H1 (cell line): Measurements from ENCODE around the gene NOBOX. TPM values are rescaled to one million over a fixed set of nuclear protein-coding genes. Genes with fewer than 3 reads are reported as not detected.

Source experiments
- CTCF ChIA-PET: fragments of 300-600 bp; sonication (Branson Sonifier 250); formaldehyde crosslinking; loops from one replicate; lab custom pipeline; 2021; ENCODE audit not compliant: partially characterized antibody; lab: Charles Lee
- POLR2A ChIA-PET: fragments of 300-600 bp; sonication (Branson Sonifier 250); formaldehyde crosslinking; loops from one replicate; lab custom pipeline; 2021; ENCODE audit warnings: inconsistent platforms; ENCODE audit not compliant: partially characterized antibody; lab: Charles Lee
- DNase-seq, 2 experiments: peaks; one replicate each; pipeline versions ENCODE4 v3.0.0 to v3.0.0-alpha.2; 2010 to 2022; ENCODE audit warnings: low spot score in 2 of 2, low read depth in 1 of 2, mixed read lengths in 1 of 2
- FAIRE-seq: peaks from 2 replicates; lab custom pipeline; 2011; peaks lifted over from hg19 to GRCh38; lab: Jason Lieb, UNC
- H2AFZ ChIP-seq: 2 replicates; pipeline ENCODE4 v1.8.1; 2012; ENCODE audit warnings: low read length, inconsistent platforms
- H2AK5ac ChIP-seq: 2 replicates; pipeline ENCODE4 v1.6.1; 2013; ENCODE audit warnings: low read depth, low read length
- H2BK120ac ChIP-seq: replicated peaks from 2 replicates; pipeline ENCODE3; 2013; ENCODE audit warnings: low read depth, low read length, inconsistent platforms
- H2BK12ac ChIP-seq: 2 replicates; pipeline ENCODE4 v1.6.1; 2013; ENCODE audit warnings: low read depth, low read length
- H2BK15ac ChIP-seq: 2 replicates; pipeline ENCODE4 v1.6.1; 2013; ENCODE audit warnings: low read length
- H2BK20ac ChIP-seq: 2 replicates; pipeline ENCODE4 v1.6.1; 2013; ENCODE audit warnings: low read length
- H2BK5ac ChIP-seq: 2 replicates; pipeline ENCODE4 v1.6.1; 2013; ENCODE audit warnings: low read depth, low read length
- H3K14ac ChIP-seq: 2 replicates; pipeline ENCODE4 v1.6.1; 2013; ENCODE audit warnings: inconsistent platforms; ENCODE audit not compliant: insufficient read length
- H3K18ac ChIP-seq: 2 replicates; pipeline ENCODE4 v1.6.1; 2013; ENCODE audit warnings: low read length; ENCODE audit errors: extremely low read depth
- H3K23ac ChIP-seq: 2 replicates; pipeline ENCODE4 v1.6.1; 2013; ENCODE audit warnings: inconsistent platforms; ENCODE audit not compliant: insufficient read length
- H3K23me2 ChIP-seq: 2 replicates; pipeline ENCODE4 v1.6.1; 2013; ENCODE audit warnings: low read depth, low read length
- H3K27ac ChIP-seq: 2 replicates; pipeline ENCODE4 v1.6.1; 2011; ENCODE audit warnings: low read depth, low read length, inconsistent platforms
- H3K27me3 ChIP-seq, 4 experiments: replicated peaks in 1 of 4; 1 replicate in 1 of 4; 2 replicates in 3 of 4; pipeline versions ENCODE4 v1.6.1 to v1.8.1; 2011 to 2013; ENCODE audit warnings: low read length in 3 of 4, mild to moderate bottlenecking in 3 of 4, inconsistent platforms in 2 of 4, mixed read lengths in 2 of 4, moderate library complexity in 1 of 4; ENCODE audit not compliant: control insufficient read depth in 3 of 4, insufficient read depth in 3 of 4; ENCODE audit errors: extremely low read depth in 1 of 4
- H3K36me3 ChIP-seq, 4 experiments: 2 replicates each; pipeline versions ENCODE4 v1.6.1 to v1.8.1; 2011 to 2013; ENCODE audit warnings: mild to moderate bottlenecking in 4 of 4, low read length in 3 of 4, moderate library complexity in 2 of 4, control low read depth in 1 of 4, inconsistent platforms in 1 of 4; ENCODE audit not compliant: insufficient read depth in 4 of 4, control insufficient read depth in 2 of 4
- H3K4ac ChIP-seq: replicated peaks from 2 replicates; pipeline ENCODE3; 2013; ENCODE audit warnings: low read length, low read depth, mixed read lengths, inconsistent platforms; ENCODE audit not compliant: insufficient read length
- H3K4me1 ChIP-seq, 4 experiments: replicated peaks in 1 of 4; 1 replicate in 1 of 4; 2 replicates in 3 of 4; pipeline versions ENCODE4 v1.6.1 to v1.8.1; 2011 to 2013; ENCODE audit warnings: low read length in 3 of 4, inconsistent platforms in 2 of 4, mixed read lengths in 1 of 4; ENCODE audit not compliant: insufficient read depth in 4 of 4, control insufficient read depth in 3 of 4
- H3K4me2 ChIP-seq, 2 experiments: 2 replicates each; pipeline versions ENCODE4 v1.6.1 to v1.8.1; 2011 to 2013; ENCODE audit warnings: low read depth in 2 of 2, low read length in 2 of 2, control low read depth in 1 of 2, inconsistent platforms in 1 of 2, mild to moderate bottlenecking in 1 of 2; ENCODE audit not compliant: insufficient read depth in 1 of 2
- H3K4me3 ChIP-seq, 4 experiments: fragments of 200-600, 300-600 bp in 1 of 4; sonication (generic), shearing (Covaris generic), sonication (Bioruptor Twin) in 1 of 4; 2 replicates each; pipeline versions ENCODE4 v1.5.1 to v1.8.1; 2011 to 2016; ENCODE audit warnings: low read length in 4 of 4, low read depth in 3 of 4, control low read depth in 2 of 4, inconsistent platforms in 2 of 4, mild to moderate bottlenecking in 2 of 4, mixed read lengths in 1 of 4, moderate library complexity in 1 of 4; ENCODE audit not compliant: insufficient read depth in 2 of 4; ENCODE audit errors: extremely low read depth in 1 of 4
- H3K56ac ChIP-seq: replicated peaks from 2 replicates; pipeline ENCODE3; 2013; ENCODE audit warnings: low read depth, mild to moderate bottlenecking, mixed read lengths, low read length, inconsistent platforms; ENCODE audit not compliant: insufficient read length
- H3K79me1 ChIP-seq: 2 replicates; pipeline ENCODE4 v1.6.1; 2013; ENCODE audit warnings: low read depth, low read length, control low read depth
- H3K79me2 ChIP-seq, 2 experiments: 2 replicates each; pipeline versions ENCODE4 v1.6.1 to v1.8.1; 2012 to 2013; ENCODE audit warnings: low read length in 2 of 2, mild to moderate bottlenecking in 2 of 2, inconsistent platforms in 1 of 2; ENCODE audit not compliant: insufficient read depth in 2 of 2, control insufficient read depth in 1 of 2
- H3K9ac ChIP-seq, 4 experiments: replicated peaks in 1 of 4; 1 replicate in 1 of 4; 2 replicates in 3 of 4; pipeline versions ENCODE4 v1.6.1 to v1.8.1; 2011 to 2013; ENCODE audit warnings: low read depth in 3 of 4, low read length in 3 of 4, control low read depth in 2 of 4, mild to moderate bottlenecking in 2 of 4, moderate library complexity in 2 of 4, inconsistent platforms in 1 of 4; ENCODE audit errors: extremely low read depth in 1 of 4
- H3K9me3 ChIP-seq, 2 experiments: 2 replicates each; pipeline versions ENCODE4 v1.6.1 to v1.8.1; 2012 to 2013; ENCODE audit warnings: mild to moderate bottlenecking in 2 of 2, moderate library complexity in 2 of 2, control low read depth in 1 of 2, inconsistent platforms in 1 of 2, low read depth in 1 of 2, low read length in 1 of 2, mixed read lengths in 1 of 2; ENCODE audit not compliant: insufficient read depth in 2 of 2
- H4K20me1 ChIP-seq, 2 experiments: replicated peaks in 1 of 2; 2 replicates each; pipeline versions ENCODE3 to v1.8.1; 2011 to 2013; ENCODE audit warnings: inconsistent platforms in 2 of 2, low read length in 2 of 2, mild to moderate bottlenecking in 1 of 2; ENCODE audit not compliant: insufficient read depth in 2 of 2, control insufficient read depth in 1 of 2
- H4K5ac ChIP-seq: 2 replicates; pipeline ENCODE4 v1.6.1; 2013; ENCODE audit warnings: low read length, low read depth, mixed read lengths, inconsistent platforms; ENCODE audit not compliant: insufficient read length
- H4K8ac ChIP-seq: 2 replicates; pipeline ENCODE4 v1.8.0; 2013; ENCODE audit warnings: mild to moderate bottlenecking, moderate library complexity, low read length, inconsistent platforms; ENCODE audit not compliant: insufficient read depth; ENCODE audit errors: extremely low read depth
- H4K91ac ChIP-seq: replicated peaks from 2 replicates; pipeline ENCODE3; 2013; ENCODE audit warnings: low read length, mixed read lengths, inconsistent platforms; ENCODE audit not compliant: insufficient read length
- BACH1 ChIP-seq: IDR thresholded peaks from 2 replicates; pipeline ENCODE4 v1.6.1; 2012; ENCODE audit warnings: low read length, improper control_type of control experiment
- CBX5 ChIP-seq: fragments of 300-800, 300-1000 bp; sonication (generic); IDR thresholded peaks from 2 replicates; pipeline ENCODE4 v1.7.1; 2016; ENCODE audit warnings: antibody characterized with exemption, low read length, low read depth
- CREB1 ChIP-seq: IDR thresholded peaks from 2 replicates; pipeline ENCODE4 v1.6.1; 2012; ENCODE audit warnings: inconsistent platforms
- EGR1 ChIP-seq: IDR thresholded peaks from 2 replicates; pipeline ENCODE4 v1.6.1; 2011; ENCODE audit warnings: low read depth, low read length, borderline replicate concordance
- JUND ChIP-seq: IDR thresholded peaks from 2 replicates; pipeline ENCODE4 v1.6.1; 2011; ENCODE audit warnings: mild to moderate bottlenecking, improper control_type of control experiment, low read length
- KDM1A ChIP-seq: fragments of 200-600, 300-600 bp; sonication (generic); IDR thresholded peaks from 2 replicates; pipeline ENCODE4 v1.7.1; 2016; ENCODE audit warnings: mild to moderate bottlenecking, low read length, borderline replicate concordance
- POLR2A ChIP-seq, 2 experiments: IDR thresholded peaks; 1 replicate in 1 of 2; 2 replicates in 1 of 2; pipeline ENCODE4 v1.6.1; 2011; ENCODE audit warnings: low read depth in 2 of 2, low read length in 2 of 2, mild to moderate bottlenecking in 2 of 2; ENCODE audit errors: control extremely low read depth in 1 of 2
- POU5F1 ChIP-seq: IDR thresholded peaks from 2 replicates; pipeline ENCODE4 v1.6.1; 2011; ENCODE audit warnings: low read depth, mild to moderate bottlenecking, low read length, moderate library complexity
- SIX5 ChIP-seq: IDR thresholded peaks from 2 replicates; pipeline ENCODE4 v1.6.1; 2011; ENCODE audit warnings: mild to moderate bottlenecking, low read depth, low read length
- SP2 ChIP-seq: IDR thresholded peaks from 2 replicates; pipeline ENCODE4 v1.6.1; 2012; ENCODE audit warnings: mild to moderate bottlenecking, low read length, inconsistent platforms
- SUZ12 ChIP-seq: fragments of 200-600 bp; sonication (generic); IDR thresholded peaks from 2 replicates; pipeline ENCODE4 v1.6.1; 2012; ENCODE audit warnings: mild to moderate bottlenecking, inconsistent platforms, low read length, moderate library complexity, mixed read lengths
- TBP ChIP-seq: IDR thresholded peaks from 2 replicates; pipeline ENCODE4 v1.6.1; 2011; ENCODE audit warnings: low read depth, low read length, improper control_type of control experiment
- TEAD4 ChIP-seq: IDR thresholded peaks from 2 replicates; pipeline ENCODE4 v1.6.1; 2012; ENCODE audit warnings: low read depth, low read length, inconsistent platforms, mixed read lengths
- YY1 ChIP-seq: IDR thresholded peaks from 2 replicates; pipeline ENCODE4 v1.6.1; 2011; ENCODE audit warnings: low read depth, mild to moderate bottlenecking, low read length
- ZNF274 ChIP-seq: IDR thresholded peaks from 2 replicates; pipeline ENCODE4 v1.7.0; 2012; ENCODE audit warnings: low read length, borderline replicate concordance; ENCODE audit errors: extremely low read depth
- WGBS, 2 experiments: shearing (Covaris generic) in 1 of 2; methylation state at CpG; one replicate each; pipeline versions ENCODE4 v1.1.6 to v1.1.7; 2013 to 2015; ENCODE audit warnings: low lambda C conversion rate in 2 of 2, mixed read lengths in 2 of 2, inconsistent platforms in 1 of 2, low coverage in 1 of 2, missing lambda C conversion rate in 1 of 2; ENCODE audit not compliant: insufficient replicate concordance in 2 of 2, insufficient coverage in 1 of 2, insufficient read length in 1 of 2; ENCODE audit errors: extremely low coverage in 1 of 2, missing lambda C conversion rate in 1 of 2; 5-methylcytosine and 5-hydroxymethylcytosine counted together
- polyA plus RNA-seq, 7 experiments: library from polyadenylated mRNA; depleted of rRNA in 3 of 7; stranded (reverse) in 5 of 7; unstranded in 2 of 7; fragments of >200 nt in 5 of 7; fragments of 200-250 nt in 2 of 7; gene quantifications; 1 replicate in 5 of 7; 2 replicates in 1 of 7; 4 replicates in 1 of 7; pipeline versions ENCODE4 v1.2.1 to v1.2.3, GENCODE V29; 2011 to 2013; ENCODE audit warnings: missing spikeins in 2 of 7, mixed read lengths in 2 of 7
- total RNA-seq: library from RNA; stranded (reverse); fragmentation: NEBNext Ultra II Directional; extraction: Animal tissue kit (Norgen Biotek cat#: 25700); gene quantifications from 2 replicates; pipeline ENCODE4 v1.2.1, GENCODE V29; 2021

Gene NOBOX
- total and polyA plus RNA-seq, 2 of the 8 experiments (the other 6 are each of a cell fraction or from before 2014, with no cell fraction given): not detected

- no peak overlapping the region for H3K9ac ChIP-seq
- POLR2A ChIA-PET: interaction anchor here (1.4 kb wide), 1 partner anchor 12 kb away, joined by 3 read pairs; the partner anchor contains the start of gene NOBOX
- FAIRE-seq: no peak
- no peak for TF ChIP-seq YY1
- TF ChIP-seq TEAD4: no peak
- no peak for TF ChIP-seq CREB1
- no peak for TF ChIP-seq SP2
- no peak for TF ChIP-seq KDM1A
- TF ChIP-seq SUZ12: no peak
- TF ChIP-seq SIX5: no peak
- no peak for TF ChIP-seq POU5F1
- TF ChIP-seq CBX5: no peak
- no peak for TF ChIP-seq POLR2A (IDR thresholded peaks at IDR 0.05; ENCODE audit: control extremely low read depth in 1 of 2, low read depth in 2 of 2, low read length in 2 of 2)
- no peak for TF ChIP-seq ZNF274
- no peak for TF ChIP-seq TBP
- no peak for TF ChIP-seq BACH1
- no peak for TF ChIP-seq EGR1
- TF ChIP-seq JUND: no peak
Measured at GRCh38 chr7:144390481-144390880, 13.0 kb downstream of the NOBOX start.

More at GRCh38 chr7:144390481-144390880, 13.0 kb downstream of the NOBOX start:
- Histone ChIP-seq H3K18ac (peak overlapping the region; percentile 11; the same call in 1 of the 2 replicates), H2AK5ac (no peak overlapping the region), H3K4me3 (no peak overlapping the region), H3K79me1 (no peaks in the 10 kb centered on the region), H3K23ac (no peak overlapping the region), H3K27me3 (no peaks in the 10 kb centered on the region), H2BK12ac (peak overlapping the region; percentile 29; the same call in 1 of the 2 replicates), H4K5ac (no peak overlapping the region), H3K4me1 (peaks cover 0 to 2% (median 0%) of the 10 kb centered on the region in 4 experiments; a peak in 2 of 7 replicates), H3K23me2 (peaks cover under 1% of the 10 kb centered on the region; the same call in 1 of the 2 replicates), H3K9me3 (no peaks in the 10 kb centered on the region), H3K79me2 (no peaks in the 10 kb centered on the region), H3K36me3 (no peaks in the 10 kb centered on the region), H4K8ac (no peak overlapping the region), H2BK120ac (no peak overlapping the region), H2BK20ac (0 out of 2 replicates have a peak overlapping the region, but pooled peaks have one; percentile 23), H4K91ac (no peak overlapping the region), H2BK15ac (no peak overlapping the region), H3K56ac (no peak overlapping the region), H4K20me1 (no peaks in the 10 kb centered on the region), H2BK5ac (no peak overlapping the region), H3K14ac (no peak overlapping the region), H2AFZ (0 out of 2 replicates have a peak overlapping the region, but pooled peaks have one; percentile 49), H3K4me2 (no peak overlapping the region), H3K4ac (no peak overlapping the region), H3K27ac (no peak overlapping the region)
- CTCF ChIA-PET: interaction anchor here (1.8 to 4.9 kb wide), 5 partner anchors 10 to 48 kb away, joined by 5 to 28 read pairs (median 14); partner anchors contain the start of gene NOBOX
- peak in 1 of 2 experiments; percentile 33 for DNase-seq
- WGBS, 2 experiments: 91% methylated on average over 7 of the region's 7 CpGs; no CpG with 5 or more reads in 1 of the 2 experiments
